GM12892 (cell line): Measurements from ENCODE around the gene FLNA.

Experiments used
- POLR2A ChIP-seq: IDR thresholded peaks from 2 replicates; pipeline ENCODE4 v1.6.1; 2011; ENCODE audit warnings: low read depth, low read length, control low read depth
- POLR2AphosphoS5 ChIP-seq: IDR thresholded peaks from 2 replicates; pipeline ENCODE4 v1.6.1; 2011; ENCODE audit warnings: low read depth, low read length, control low read depth

DNA sequence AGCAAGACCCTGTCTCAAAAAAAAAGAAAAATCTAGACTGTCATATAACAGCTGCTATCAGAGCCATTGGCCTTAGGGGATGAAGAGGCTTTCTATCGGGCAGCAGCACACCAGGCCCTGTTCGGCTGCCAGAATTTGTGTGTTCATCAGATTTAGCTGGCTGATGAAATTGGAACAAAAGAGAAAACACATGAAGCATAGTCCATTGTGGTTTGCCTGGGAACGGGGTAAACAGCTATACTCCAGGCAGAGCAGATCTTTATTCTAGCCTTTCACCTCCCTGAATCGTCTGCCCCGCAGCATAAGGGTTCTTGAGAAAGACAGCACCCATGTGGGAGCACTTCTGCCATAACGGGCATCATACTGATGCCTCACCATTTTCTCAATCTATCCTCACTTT lies 67.2 kb downstream of the FLNA start:
- TF ChIP-seq POLR2AphosphoS5 (no peak), POLR2A (no peak)
